Measurements from ENCODE around the gene ITGAX. TPM values are rescaled to one million over a fixed set of nuclear protein-coding genes. Genes with fewer than 3 reads are reported as not detected.
"Not testable (repeated sequence)": the region's sequence is repeated elsewhere in the genome, so short reads cannot be mapped to it uniquely, and the experiment has no call there.

Gene ITGAX
- total RNA-seq, 1 experiment from 2014 or later = 1.6 TPM

- DNase-seq (ENCODE audit: low read depth, low spot score) = no peak
- in situ Hi-C loops (cut with HindIII; ENCODE audit: low pct_unique_long_range_greater_than_20kb, low sequenced_read_pairs) = no loop called here
These were observed 19.5 kb upstream of the ITGAX start for GRCh38 chr16:31335431-31335830.

GRCh38 chr16:31338166-31338685 lies 16.8 kb upstream of the ITGAX start:
- DNase-seq (ENCODE audit: low read depth, low spot score); in situ Hi-C loops (cut with HindIII; ENCODE audit: low pct_unique_long_range_greater_than_20kb, low sequenced_read_pairs): not testable (repeated sequence)

- DNase-seq (ENCODE audit: low read depth, low spot score) = no peak
- in situ Hi-C loops (cut with HindIII; ENCODE audit: low pct_unique_long_range_greater_than_20kb, low sequenced_read_pairs) = no loop called here
These were observed 10.3 kb upstream of the ITGAX start for GRCh38 chr16:31344712-31345111.

GRCh38 chr16:31347445-31347844 lies 7.5 kb upstream of the ITGAX start:
- no peak for DNase-seq (ENCODE audit: low read depth, low spot score)
- in situ Hi-C loops (cut with HindIII; ENCODE audit: low pct_unique_long_range_greater_than_20kb, low sequenced_read_pairs) = no loop called here

- DNase-seq (ENCODE audit: low read depth, low spot score) = no peak
- in situ Hi-C loops (cut with HindIII; ENCODE audit: low pct_unique_long_range_greater_than_20kb, low sequenced_read_pairs) = no loop called here
These were observed 6.4 kb upstream of the ITGAX start for GRCh38 chr16:31348579-31348978.

- no peak for DNase-seq (ENCODE audit: low read depth, low spot score)
- in situ Hi-C loops (cut with HindIII; ENCODE audit: low pct_unique_long_range_greater_than_20kb, low sequenced_read_pairs) = no loop called here
These were observed 4.5 kb upstream of the ITGAX start for GRCh38 chr16:31350275-31351005.

GRCh38 chr16:31351246-31351941 lies 3.6 kb upstream of the ITGAX start:
- in situ Hi-C loops (cut with HindIII; ENCODE audit: low pct_unique_long_range_greater_than_20kb, low sequenced_read_pairs) = no loop called here
- DNase-seq (ENCODE audit: low read depth, low spot score) = no peak

GRCh38 chr16:31351942-31352325 lies 3.0 kb upstream of the ITGAX start:
- no peak for DNase-seq (ENCODE audit: low read depth, low spot score)
- in situ Hi-C loops (cut with HindIII; ENCODE audit: low pct_unique_long_range_greater_than_20kb, low sequenced_read_pairs) = no loop called here

- no peak for DNase-seq (ENCODE audit: low read depth, low spot score)
- in situ Hi-C loops (cut with HindIII; ENCODE audit: low pct_unique_long_range_greater_than_20kb, low sequenced_read_pairs) = no loop called here
These were observed 2.4 kb upstream of the ITGAX start for GRCh38 chr16:31352376-31353115.

- DNase-seq (ENCODE audit: low read depth, low spot score) = no peak
These were observed 590 bp downstream of the ITGAX start for GRCh38 chr16:31355431-31356100.

GRCh38 chr16:31356566-31357323 lies 1.8 kb downstream of the ITGAX start:
- no peak for DNase-seq (ENCODE audit: low read depth, low spot score)
- in situ Hi-C loops (cut with HindIII; ENCODE audit: low pct_unique_long_range_greater_than_20kb, low sequenced_read_pairs) = no loop called here

More at GRCh38 chr16:31355431-31356100, 590 bp downstream of the ITGAX start:
- in situ Hi-C loops (cut with HindIII; ENCODE audit: low pct_unique_long_range_greater_than_20kb, low sequenced_read_pairs) = no loop called here

GRCh38 chr16:31357324-31358109 lies 2.5 kb downstream of the ITGAX start:
- DNase-seq (ENCODE audit: low read depth, low spot score) = no peak
- in situ Hi-C loops (cut with HindIII; ENCODE audit: low pct_unique_long_range_greater_than_20kb, low sequenced_read_pairs) = no loop called here

GRCh38 chr16:31360251-31360650 lies 5.3 kb downstream of the ITGAX start:
- in situ Hi-C loops (cut with HindIII; ENCODE audit: low pct_unique_long_range_greater_than_20kb, low sequenced_read_pairs) = no loop called here
- DNase-seq (ENCODE audit: low read depth, low spot score) = no peak

- DNase-seq (ENCODE audit: low read depth, low spot score) = no peak
- in situ Hi-C loops (cut with HindIII; ENCODE audit: low pct_unique_long_range_greater_than_20kb, low sequenced_read_pairs) = no loop called here
These were observed 6.5 kb downstream of the ITGAX start for GRCh38 chr16:31361201-31362110.

GRCh38 chr16:31362476-31363405 lies 7.8 kb downstream of the ITGAX start:
- DNase-seq (ENCODE audit: low read depth, low spot score) = no peak
- in situ Hi-C loops (cut with HindIII; ENCODE audit: low pct_unique_long_range_greater_than_20kb, low sequenced_read_pairs) = no loop called here
